ENCODE results near the gene SLC25A22.

Gene SLC25A22

GRCh38 chr11:788953-789940 is 8.8 kb downstream of the SLC25A22 start:
- DNase-seq: no peak

- DNase-seq: no peak
Observed at GRCh38 chr11:788009-788640, 10.0 kb downstream of the SLC25A22 start.

- DNase-seq: no peak
Observed at GRCh38 chr11:787084-787675, 10.9 kb downstream of the SLC25A22 start.

- no peak for DNase-seq
Observed at GRCh38 chr11:786235-787083, 11.6 kb downstream of the SLC25A22 start.

DNA sequence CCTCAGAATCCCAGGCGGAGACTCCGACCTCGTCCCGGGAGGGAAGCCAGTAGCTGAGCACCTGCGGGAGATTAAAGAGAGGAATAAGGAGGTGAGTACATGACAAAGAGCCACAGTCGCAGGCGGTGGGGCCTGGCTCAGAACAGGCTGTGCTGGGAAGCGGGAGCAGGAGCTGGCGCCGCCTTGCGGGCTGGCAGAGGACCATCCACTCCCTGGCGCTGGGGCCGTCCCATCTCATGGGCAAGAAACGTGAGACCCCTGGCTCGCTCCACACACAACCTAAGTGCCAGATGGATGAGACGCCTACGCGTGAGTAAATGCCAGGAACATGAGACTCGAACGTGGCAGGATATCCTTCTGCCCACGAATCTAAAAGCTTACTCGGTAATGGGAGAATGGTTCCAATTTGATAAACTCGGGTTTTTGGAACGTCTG is 14.5 kb downstream of the SLC25A22 start:
- DNase-seq: peak; percentile 51

- no peak for DNase-seq
Observed at GRCh38 chr11:782264-783174, 15.6 kb downstream of the SLC25A22 start.

DNA sequence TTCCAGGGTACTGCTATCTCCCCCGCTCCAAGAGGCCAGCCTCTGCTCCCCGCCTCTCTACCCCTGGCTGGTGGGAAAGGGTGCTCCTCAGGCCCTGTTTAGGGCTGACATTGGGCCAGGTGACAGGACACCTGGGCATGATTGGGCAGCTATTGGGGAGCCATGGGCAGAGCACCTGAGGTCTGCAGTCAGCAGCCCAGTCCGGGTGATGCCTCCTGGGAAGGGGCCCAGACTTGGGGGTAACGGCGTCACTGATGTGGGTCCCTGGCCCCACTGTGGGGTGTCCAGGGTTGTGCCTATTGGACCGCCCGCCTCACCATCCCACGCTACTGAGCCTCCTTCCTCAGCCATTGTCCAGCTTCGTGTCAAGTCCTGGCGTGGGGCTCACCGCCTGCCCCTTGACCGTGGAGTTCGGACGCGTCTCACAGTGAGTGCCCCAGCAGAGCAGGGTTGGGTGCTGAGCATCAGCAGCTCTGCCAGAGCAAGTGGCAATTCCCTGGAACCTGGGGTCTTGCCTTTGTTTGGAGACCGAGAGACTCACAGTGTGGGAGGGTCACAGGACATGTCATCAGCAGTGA is 18.0 kb downstream of the SLC25A22 start:
- DNase-seq: no peak

DNA sequence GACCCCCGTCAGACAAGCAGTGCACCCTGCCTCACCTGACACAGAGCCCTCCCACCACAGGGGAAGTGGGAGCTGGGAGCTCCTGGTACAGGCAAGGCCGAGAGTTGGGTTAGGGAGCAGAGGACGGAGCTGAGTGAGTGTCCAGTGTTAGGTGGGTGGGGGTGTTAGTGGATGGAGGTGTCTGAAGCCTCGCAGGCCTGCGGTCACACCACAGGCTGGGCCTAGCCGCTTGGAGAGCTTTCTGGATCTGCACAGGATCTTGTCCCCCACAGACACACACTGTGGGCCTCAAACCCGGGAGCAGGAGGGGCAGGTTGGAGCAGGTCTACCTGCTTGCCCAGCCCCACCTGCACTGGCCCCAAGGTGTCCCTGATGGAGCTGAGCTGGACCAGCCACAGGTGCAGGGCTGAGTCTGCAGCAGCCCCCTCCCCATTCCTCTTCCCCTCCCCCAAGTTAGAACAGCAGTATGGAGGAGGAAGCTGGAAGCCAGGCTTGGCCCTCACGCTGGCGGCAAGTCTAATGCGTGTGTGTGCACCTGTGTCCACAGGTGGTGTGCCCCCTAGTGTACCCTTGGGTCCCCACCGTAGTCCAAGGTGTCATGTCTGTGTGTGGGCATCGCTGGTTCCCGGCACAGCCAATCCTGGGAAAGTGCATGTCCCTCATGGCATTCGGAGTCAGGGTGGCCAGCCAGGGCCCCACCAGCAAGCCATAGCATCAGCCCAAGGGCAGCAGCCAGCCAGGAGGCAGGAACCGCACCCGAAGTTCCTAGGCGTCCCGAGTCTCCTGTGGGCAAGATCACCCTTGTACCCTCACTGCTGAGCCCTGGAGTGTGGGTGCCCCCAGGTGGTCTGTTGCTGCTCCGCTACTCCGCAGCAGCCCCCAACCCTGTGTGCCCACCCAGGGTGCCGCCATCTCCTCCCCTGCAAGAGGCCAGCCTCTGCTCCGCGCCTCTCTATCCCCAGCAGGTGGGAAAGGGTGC is 18.8 kb downstream of the SLC25A22 start:
- no peak for DNase-seq

DNA sequence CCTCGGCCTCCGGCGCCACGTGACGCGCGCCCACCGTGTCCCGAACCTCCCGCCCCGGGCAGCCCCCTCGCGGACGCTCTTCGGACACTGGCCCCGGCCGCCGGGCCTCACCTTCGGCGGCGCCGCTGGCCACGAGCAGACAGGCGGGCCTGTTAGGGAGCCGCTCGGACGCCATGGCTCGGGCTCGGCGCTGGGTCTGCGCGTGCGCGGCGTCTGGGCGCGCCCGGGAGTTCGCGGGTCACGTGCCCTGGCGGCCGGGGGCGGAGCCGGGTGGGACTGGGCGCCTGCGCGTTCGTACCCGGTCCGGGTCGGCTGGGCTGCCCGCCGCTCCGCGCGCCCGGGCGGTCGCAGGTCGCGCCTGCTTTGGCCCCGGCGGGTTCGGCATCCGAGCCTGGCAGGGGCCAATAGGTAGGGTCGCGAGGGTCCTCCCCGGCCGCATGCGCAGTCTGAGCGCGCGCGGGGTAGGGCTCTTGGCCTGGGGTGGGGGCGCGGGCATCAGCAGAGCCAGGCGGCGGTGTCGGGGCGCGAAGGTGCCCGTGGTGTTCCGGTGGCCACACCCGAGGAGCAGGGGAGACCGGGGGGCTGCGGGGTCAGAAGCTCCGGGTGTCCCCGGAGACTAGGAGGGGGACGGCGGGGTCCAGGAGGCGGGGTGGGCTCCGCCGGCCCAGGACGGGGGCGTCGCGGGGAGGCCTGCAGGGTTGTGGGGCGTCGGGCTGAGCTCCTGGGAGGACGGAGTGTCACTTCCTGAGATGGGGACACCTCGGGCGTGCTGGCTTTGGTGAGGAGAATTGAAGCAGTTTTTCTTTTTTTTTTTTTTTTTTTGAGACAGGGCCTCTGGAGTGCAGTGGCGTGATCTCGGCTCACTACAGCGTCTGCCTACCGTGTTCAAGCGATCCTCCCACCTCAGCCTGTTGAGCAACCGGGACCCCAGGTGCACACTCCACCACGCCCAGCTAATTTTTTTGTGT is 20.5 kb downstream of the SLC25A22 start, which contains the start of gene GATD1:
TSS of gene GATD1 (minus strand) at position 200 of the 968 bp plus-strand sequence. CDS start at position 175, 25 bp downstream.
- peak; percentile 94 for DNase-seq

DNA sequence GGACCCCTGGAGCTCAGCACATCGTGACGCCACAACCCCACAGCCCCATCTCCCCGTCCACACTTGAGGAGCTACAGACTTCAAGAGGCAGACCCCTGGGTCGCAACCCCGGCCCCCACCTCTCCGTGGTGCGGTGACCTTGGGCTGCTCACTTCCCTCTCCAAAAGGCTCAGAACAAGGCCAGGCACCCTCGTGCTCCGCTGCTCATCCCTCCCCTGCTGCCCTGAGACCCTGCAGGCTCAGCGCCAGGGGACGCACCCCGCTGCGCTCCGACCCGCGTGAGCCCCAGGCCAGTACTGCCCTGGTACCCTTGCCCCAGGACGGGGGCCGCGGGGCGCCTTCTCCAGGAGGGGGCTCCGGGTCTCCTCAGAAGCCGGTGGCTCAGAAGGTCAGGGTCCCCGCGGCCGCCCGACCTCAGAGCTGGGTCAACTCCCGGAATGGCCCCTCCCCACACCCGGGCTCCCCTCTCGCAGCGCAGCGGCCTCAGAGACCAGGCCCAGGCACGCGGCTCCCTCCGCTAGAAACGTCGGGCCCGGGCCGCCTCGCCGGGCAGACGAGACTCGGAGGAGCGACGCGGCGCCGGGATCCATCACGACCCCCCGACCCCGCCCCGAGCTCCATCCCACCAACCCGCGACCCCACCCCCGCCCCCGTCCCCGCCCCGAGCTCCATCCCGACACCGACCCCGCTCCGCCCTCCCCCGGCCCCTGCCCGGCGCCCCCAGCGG is 21.4 kb downstream of the SLC25A22 start:
- no peak for DNase-seq

DNA sequence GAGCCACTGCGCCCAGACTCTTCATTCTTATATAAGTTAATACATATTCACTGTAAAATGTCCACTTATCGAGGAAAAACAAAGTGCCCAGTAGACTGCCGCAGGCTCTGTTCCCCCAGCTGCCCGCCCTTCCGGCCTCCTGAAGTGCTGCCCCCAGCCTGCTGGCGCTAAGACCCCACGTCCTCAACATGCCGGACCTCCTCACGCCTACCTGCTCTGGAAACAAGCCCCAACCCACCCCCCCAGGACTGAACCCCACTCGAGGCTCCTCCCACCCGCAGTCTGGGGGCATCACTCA is 21.9 kb downstream of the SLC25A22 start:
- DNase-seq: no peak

DNA sequence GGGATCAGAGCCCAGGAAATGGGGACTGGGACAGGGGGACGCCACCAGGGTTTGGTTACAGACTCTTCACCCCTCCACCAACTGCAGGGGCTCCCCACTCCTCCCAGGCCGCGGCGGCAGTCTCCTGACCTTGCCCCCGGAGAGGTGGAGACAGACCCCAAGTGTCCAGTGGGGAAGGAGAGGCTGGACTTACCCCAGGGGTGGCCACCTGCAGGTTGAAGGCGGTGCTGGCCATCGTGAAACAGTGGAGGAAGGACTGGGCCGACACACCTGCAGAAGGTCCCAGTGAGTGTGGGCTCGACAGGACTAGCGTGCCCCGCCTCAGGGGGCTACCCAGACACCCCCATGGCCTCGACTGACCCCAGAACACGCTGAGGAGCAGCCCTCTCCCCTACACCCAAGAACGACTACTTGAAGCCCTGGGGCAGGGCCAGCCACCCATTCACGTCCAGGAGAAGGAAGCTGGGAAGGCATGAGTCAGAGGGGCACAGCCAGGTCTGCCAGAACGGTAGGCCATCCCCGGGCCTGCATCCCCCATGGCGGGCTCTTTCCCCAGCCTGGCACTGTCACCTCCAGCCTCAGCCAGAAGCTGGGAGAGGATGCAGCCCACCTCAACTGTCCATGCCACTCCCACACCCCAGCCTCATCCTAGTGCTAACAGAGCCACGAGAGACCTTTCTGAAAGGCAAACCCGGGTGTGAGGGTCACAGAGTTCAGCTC is 23.0 kb downstream of the SLC25A22 start:
- DNase-seq: no peak

- no peak for DNase-seq
Observed at GRCh38 chr11:773830-774229, 24.3 kb downstream of the SLC25A22 start.

- no peak for DNase-seq
Observed at GRCh38 chr11:773425-773824, 24.7 kb downstream of the SLC25A22 start.

DNA sequence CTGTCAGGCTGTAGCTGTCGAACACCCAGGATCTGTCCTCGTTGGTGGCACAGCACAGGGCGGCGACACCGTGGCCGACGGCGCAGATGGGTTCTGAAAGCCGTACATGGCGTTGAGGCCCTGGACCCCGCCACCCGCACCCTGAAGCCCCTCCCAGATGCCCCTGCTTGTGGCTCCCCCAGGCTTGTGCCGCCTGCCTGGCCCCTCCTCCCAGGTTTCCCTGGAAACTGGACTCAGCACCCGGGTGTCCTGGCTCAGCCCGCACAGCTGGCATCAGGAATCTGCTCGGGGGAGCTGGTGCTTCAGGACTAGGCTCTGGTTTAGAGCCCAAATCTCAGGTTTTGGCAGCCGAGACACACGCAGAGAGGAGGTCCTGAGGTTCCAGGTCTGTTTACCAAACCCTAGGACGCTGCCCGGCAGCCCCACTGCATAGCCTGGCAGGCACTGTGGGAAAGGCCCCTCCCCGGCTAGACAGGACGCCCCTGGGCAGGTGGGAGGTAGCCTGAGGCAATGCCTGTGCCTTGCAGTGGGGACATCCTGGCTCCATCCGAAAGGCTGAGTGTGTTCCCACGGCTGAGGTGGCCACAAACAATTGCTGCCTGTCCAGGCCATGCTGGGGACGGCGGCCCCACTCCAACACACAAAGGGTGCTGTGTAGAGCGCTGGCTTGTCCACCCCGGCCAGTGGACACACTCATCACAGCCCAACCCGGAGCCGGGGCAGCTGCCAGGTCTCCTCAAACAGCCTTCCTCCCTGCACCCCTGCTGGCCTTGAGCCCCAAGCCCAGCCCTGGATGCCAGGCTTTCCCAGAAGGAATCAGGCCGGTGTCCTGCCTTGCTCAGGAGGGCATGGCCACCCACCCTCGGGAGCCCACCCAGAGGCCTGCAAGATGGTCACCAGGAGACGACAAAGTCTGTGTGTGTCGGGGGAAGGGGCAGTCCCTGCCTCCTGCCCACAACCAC is 25.4 kb downstream of the SLC25A22 start:
- no peak for DNase-seq

DNA sequence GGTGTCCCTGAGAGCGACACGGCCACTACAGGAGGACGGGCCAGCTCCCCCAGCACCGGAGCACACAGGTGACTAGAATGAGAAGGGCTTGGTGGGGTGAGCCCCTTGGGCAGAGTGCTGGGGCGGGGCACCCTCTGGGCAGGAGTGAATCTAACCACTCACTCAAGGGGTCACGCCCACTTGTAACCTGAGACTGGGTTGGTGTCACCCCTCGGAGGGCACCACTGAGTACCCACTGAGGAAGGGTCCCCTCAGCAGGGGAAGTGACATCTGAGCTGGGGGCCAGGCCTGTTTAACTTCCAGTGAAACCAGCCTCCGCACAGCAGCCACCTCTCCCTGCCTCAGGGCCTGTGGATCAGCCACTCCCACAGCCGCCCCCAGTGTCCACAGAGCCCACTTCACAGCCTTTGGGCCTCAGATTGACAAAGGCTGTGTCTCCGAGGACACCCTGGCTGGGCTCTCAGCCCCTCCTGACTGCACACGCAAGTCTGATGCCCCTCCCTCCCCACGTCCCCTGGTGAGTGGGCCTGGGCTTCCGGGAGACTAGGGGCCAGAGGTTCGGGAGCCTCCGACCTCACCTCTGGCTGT is 26.4 kb downstream of the SLC25A22 start:
- no peak for DNase-seq
